ENCODE results near the gene HOMER1.
A peak's percentile ranks its signal among the peaks of the same experiment; 100 is the strongest.

The HOMER1 gene

GRCh38 chr5:79513704-79514390 lies at the start of gene HOMER1:
Gene HOMER1 (minus strand): TSS chr5:79514134. CDS start chr5:79512774, 1,360 bp downstream.
- DNase-seq (ENCODE audit: low read depth) = peak; percentile 61
- peak within 1 kb of the TSS; percentile 81 for H3K4me3 ChIP-seq (ENCODE audit: control insufficient read depth, low read depth, low read length)
- TF ChIP-seq CTCF (conservative IDR thresholded peaks at IDR 0.05; ENCODE audit: control insufficient read depth, insufficient read depth, low read depth, low read length) = no peak

- no peak for TF ChIP-seq CTCF (conservative IDR thresholded peaks at IDR 0.05; ENCODE audit: control insufficient read depth, insufficient read depth, low read depth, low read length)
- no peak overlapping the region for H3K4me3 ChIP-seq (ENCODE audit: control insufficient read depth, low read depth, low read length)
- no peak for DNase-seq (ENCODE audit: low read depth)
These were observed 49.3 kb upstream of the HOMER1 start for GRCh38 chr5:79563247-79563590.

GRCh38 chr5:79562351-79563246 lies 48.7 kb upstream of the HOMER1 start:
- no peak for TF ChIP-seq CTCF (conservative IDR thresholded peaks at IDR 0.05; ENCODE audit: control insufficient read depth, insufficient read depth, low read depth, low read length)
- DNase-seq (ENCODE audit: low read depth) = peak; percentile 81
- H3K4me3 ChIP-seq (ENCODE audit: control insufficient read depth, low read depth, low read length) = no peak overlapping the region

- no peak for DNase-seq (ENCODE audit: low read depth)
- TF ChIP-seq CTCF (conservative IDR thresholded peaks at IDR 0.05; ENCODE audit: control insufficient read depth, insufficient read depth, low read depth, low read length) = no peak
- no peak overlapping the region for H3K4me3 ChIP-seq (ENCODE audit: control insufficient read depth, low read depth, low read length)
These were observed 47.6 kb upstream of the HOMER1 start for GRCh38 chr5:79561525-79561893.

GRCh38 chr5:79560771-79561524 lies 47.0 kb upstream of the HOMER1 start:
- no peak for TF ChIP-seq CTCF (conservative IDR thresholded peaks at IDR 0.05; ENCODE audit: control insufficient read depth, insufficient read depth, low read depth, low read length)
- no peak overlapping the region for H3K4me3 ChIP-seq (ENCODE audit: control insufficient read depth, low read depth, low read length)
- DNase-seq (ENCODE audit: low read depth) = peak; percentile 62

GRCh38 chr5:79555418-79555817 lies 41.5 kb upstream of the HOMER1 start:
- no peak for TF ChIP-seq CTCF (conservative IDR thresholded peaks at IDR 0.05; ENCODE audit: control insufficient read depth, insufficient read depth, low read depth, low read length)
- no peak overlapping the region for H3K4me3 ChIP-seq (ENCODE audit: control insufficient read depth, low read depth, low read length)
- DNase-seq (ENCODE audit: low read depth) = no peak
